Ishikawa (cell line): ENCODE measurements around the gene SBF1.
A peak's percentile ranks its signal among the peaks of the same experiment; 100 is the strongest.

Experiments
- CEBPB ChIP-seq: IDR thresholded peaks from 2 replicates; pipeline ENCODE4 v1.6.1; 2012
- CREB1 ChIP-seq: IDR thresholded peaks from 2 replicates; pipeline ENCODE4 v1.6.1; 2012; ENCODE audit warnings: low read depth
- EGR1 ChIP-seq: IDR thresholded peaks from 2 replicates; pipeline ENCODE4 v1.6.1; 2012
- EP300 ChIP-seq: IDR thresholded peaks from 2 replicates; pipeline ENCODE4 v1.6.1; 2012; ENCODE audit warnings: borderline replicate concordance
- FOXM1 ChIP-seq: IDR thresholded peaks from 2 replicates; pipeline ENCODE4 v1.6.1; 2012; ENCODE audit warnings: low read depth, borderline replicate concordance
- MAX ChIP-seq: IDR thresholded peaks from 2 replicates; pipeline ENCODE4 v1.6.1; 2012
- NFIC ChIP-seq: IDR thresholded peaks from 2 replicates; pipeline ENCODE4 v1.6.1; 2012
- RAD21 ChIP-seq: IDR thresholded peaks from 2 replicates; pipeline ENCODE4 v1.6.1; 2012; ENCODE audit warnings: low read depth
- REST ChIP-seq: IDR thresholded peaks from 2 replicates; pipeline ENCODE4 v1.6.1; 2012; ENCODE audit warnings: low read depth, mild to moderate bottlenecking
- TAF1 ChIP-seq: IDR thresholded peaks from 2 replicates; pipeline ENCODE4 v1.6.1; 2012; ENCODE audit warnings: low read depth, mild to moderate bottlenecking
- TCF12 ChIP-seq: IDR thresholded peaks from 2 replicates; pipeline ENCODE4 v1.6.1; 2012; ENCODE audit warnings: low read depth
- TEAD4 ChIP-seq: IDR thresholded peaks from 2 replicates; pipeline ENCODE4 v1.6.1; 2012
- USF1 ChIP-seq: IDR thresholded peaks from 2 replicates; pipeline ENCODE4 v1.6.1; 2012
- YY1 ChIP-seq: IDR thresholded peaks from 2 replicates; pipeline ENCODE4 v1.6.1; 2012; ENCODE audit warnings: low read depth
- ZBTB7A ChIP-seq: IDR thresholded peaks from 2 replicates; pipeline ENCODE4 v1.6.1; 2012; ENCODE audit warnings: low read depth

SBF1 gene

GRCh38 chr22:50459496-50460140, 15.2 kb downstream of the SBF1 start:
- no peak for TF ChIP-seq CREB1
- TF ChIP-seq USF1, result no peak
- no peak for TF ChIP-seq YY1
- TF ChIP-seq FOXM1, result no peak
- no peak for TF ChIP-seq ZBTB7A
- TF ChIP-seq TEAD4, result no peak
- TF ChIP-seq EGR1, result no peak

DNA sequence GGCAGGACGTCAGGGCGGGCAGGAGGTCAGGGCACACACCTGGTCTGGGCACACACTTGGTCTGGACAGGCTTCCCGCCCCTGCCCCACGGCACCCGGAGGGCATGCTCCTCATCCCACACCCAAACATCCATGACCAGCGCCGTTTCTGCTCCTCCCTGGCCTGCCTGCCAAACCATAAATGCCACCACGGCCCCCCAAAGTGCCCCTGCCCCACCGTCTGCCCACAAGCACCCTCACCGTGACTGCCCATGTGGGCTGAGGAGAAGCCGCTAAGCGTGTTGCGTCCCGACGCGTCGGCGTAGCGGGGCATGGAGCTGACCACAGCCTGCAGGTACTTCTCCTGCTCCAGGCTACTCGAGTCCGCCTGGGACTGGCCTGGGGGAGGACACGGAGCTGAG, 15.8 kb downstream of the SBF1 start:
- TF ChIP-seq TEAD4, result no peak
- no peak for TF ChIP-seq EGR1
- TF ChIP-seq REST, result no peak
- no peak for TF ChIP-seq YY1
- TF ChIP-seq MAX, result no peak
- TF ChIP-seq EP300, result no peak
- no peak for TF ChIP-seq NFIC
- no peak for TF ChIP-seq RAD21
- no peak for TF ChIP-seq CEBPB
- no peak for TF ChIP-seq FOXM1
- no peak for TF ChIP-seq TCF12
- no peak for TF ChIP-seq USF1
- no peak for TF ChIP-seq TAF1
- TF ChIP-seq CREB1, result no peak
- TF ChIP-seq ZBTB7A, result no peak

DNA sequence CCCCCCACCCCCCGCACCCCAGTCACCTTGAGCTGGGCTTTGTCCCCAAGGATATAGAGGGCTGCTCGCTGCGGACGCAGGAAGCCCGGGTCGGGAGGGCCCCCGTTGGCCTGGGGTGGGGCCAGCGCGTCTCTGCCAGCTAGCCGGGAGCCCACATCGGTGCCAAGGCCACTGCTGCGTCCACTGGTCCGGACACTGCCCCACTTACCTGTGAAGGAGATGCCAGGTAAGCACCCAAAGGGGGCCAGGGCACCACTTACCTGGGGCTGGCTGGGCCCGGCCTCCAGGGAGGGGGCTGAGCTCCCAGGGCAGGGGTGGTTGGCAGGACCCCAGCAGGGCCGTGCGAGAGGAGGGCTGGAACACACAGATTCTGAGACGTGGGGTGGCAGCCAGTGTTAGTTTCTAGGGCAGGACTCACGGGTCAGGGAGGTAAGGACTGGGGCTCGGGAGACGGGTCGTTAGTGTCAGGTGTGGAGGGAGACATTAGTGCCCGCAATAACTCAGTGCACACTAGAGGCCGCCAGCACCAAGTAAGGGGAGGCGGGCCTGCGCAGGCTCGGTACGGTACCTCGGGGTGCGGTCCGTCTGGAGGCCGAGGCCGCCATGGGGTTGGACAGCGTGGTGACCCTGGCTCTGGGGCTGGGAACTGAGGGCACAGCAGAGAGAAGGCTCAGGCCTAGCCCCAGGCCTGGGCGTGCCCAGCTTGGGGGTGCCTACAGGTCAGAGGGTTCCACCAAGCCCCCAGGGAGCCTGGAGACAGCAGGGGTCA, 18.2 kb downstream of the SBF1 start:
- TF ChIP-seq USF1 (no peak), RAD21 (peak; percentile 26; the same call in 1 of the 2 replicates), TEAD4 (no peak), TAF1 (no peak)

GRCh38 chr22:50456026-50456425, 18.8 kb downstream of the SBF1 start:
- TF ChIP-seq REST (no peak), FOXM1 (no peak), MAX (no peak), CREB1 (no peak), ZBTB7A (no peak), TAF1 (no peak), EGR1 (no peak), YY1 (no peak), TCF12 (no peak), NFIC (no peak), RAD21 (no peak), TEAD4 (no peak), EP300 (no peak), CEBPB (no peak), USF1 (no peak)

DNA sequence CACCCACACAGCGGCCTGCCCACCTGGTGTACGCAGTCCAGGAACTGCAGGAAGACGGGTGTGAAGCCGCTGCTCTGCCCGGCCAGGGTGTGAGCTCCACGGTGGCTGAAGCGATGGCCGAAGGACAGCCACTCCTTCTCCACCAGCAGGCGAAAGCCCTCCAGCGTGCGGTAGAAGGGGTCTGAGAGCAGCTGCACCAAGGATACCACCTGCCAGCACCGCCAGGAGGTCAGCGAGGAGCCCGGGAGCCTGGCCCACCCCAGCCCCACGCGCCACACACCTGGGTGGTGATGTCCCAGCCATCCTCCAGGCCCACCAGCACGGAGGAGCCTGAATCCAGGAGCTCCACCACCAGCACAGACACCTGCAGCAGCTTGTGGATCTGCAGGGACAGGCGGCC, 19.6 kb downstream of the SBF1 start:
- TF ChIP-seq ZBTB7A, result no peak
- no peak for TF ChIP-seq TEAD4
- no peak for TF ChIP-seq REST
- no peak for TF ChIP-seq YY1
- no peak for TF ChIP-seq FOXM1
- TF ChIP-seq EGR1, result no peak
- no peak for TF ChIP-seq TAF1
- TF ChIP-seq CEBPB, result no peak
- TF ChIP-seq USF1, result no peak
